ENCODE measurements around the gene AHSG. TPM values are rescaled to one million over a fixed set of nuclear protein-coding genes. Genes with fewer than 3 reads are reported as not detected.

Gene AHSG
- total and polyA plus RNA-seq, 2 donors (not counting 3 experiments of a cell fraction or from before 2014, with no cell fraction given), result not detected

DNA sequence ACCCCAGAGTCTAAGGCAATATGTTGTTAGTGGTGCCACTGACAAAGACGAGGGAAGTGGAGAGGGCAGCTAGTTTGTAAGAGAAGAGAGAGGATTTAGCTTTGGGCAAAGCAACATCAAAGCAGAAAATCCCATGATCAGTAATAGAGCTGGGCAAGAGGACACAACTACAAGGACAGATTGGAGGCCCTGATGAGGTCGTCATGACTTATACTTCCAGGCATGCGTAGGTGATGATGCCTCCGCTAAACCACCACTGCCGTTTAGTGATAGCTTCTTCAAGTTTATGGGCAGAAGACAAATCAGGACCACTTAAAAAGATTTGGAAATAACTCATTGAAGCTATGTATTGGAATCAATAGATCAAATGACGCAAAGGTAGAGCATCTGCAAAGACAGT, 55.6 kb downstream of the AHSG start:
- no peak overlapping the region for H3K4me3 ChIP-seq (replicated peaks in 1 of 3; ENCODE audit: insufficient read depth in 1 of 3, low read depth in 1 of 3, low read length in 3 of 3)
- H3K4me1 ChIP-seq (ENCODE audit: control insufficient read depth, extremely low read depth, insufficient read depth, low read length), result no peaks in the 10 kb centered on the region
- TF ChIP-seq, protein P1, sequence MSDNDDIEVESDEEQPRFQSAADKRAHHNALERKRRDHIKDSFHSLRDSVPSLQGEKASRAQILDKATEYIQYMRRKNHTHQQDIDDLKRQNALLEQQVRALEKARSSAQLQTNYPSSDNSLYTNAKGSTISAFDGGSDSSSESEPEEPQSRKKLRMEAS (IDR thresholded peaks at IDR 0.05; ENCODE audit: insufficient read depth, insufficient read length), result no peak
- no peak for TF ChIP-seq POLR2A (IDR thresholded peaks at IDR 0.05; ENCODE audit: low read depth, low read length)
- TF ChIP-seq, protein P2, sequence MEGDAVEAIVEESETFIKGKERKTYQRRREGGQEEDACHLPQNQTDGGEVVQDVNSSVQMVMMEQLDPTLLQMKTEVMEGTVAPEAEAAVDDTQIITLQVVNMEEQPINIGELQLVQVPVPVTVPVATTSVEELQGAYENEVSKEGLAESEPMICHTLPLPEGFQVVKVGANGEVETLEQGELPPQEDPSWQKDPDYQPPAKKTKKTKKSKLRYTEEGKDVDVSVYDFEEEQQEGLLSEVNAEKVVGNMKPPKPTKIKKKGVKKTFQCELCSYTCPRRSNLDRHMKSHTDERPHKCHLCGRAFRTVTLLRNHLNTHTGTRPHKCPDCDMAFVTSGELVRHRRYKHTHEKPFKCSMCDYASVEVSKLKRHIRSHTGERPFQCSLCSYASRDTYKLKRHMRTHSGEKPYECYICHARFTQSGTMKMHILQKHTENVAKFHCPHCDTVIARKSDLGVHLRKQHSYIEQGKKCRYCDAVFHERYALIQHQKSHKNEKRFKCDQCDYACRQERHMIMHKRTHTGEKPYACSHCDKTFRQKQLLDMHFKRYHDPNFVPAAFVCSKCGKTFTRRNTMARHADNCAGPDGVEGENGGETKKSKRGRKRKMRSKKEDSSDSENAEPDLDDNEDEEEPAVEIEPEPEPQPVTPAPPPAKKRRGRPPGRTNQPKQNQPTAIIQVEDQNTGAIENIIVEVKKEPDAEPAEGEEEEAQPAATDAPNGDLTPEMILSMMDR (IDR thresholded peaks at IDR 0.05; ENCODE audit: extremely low read depth in 1 of 2, insufficient read depth in 1 of 2, low read depth in 1 of 2, low read length in 2 of 2), result no peak
- no peak for TF ChIP-seq FOS (IDR thresholded peaks at IDR 0.05; ENCODE audit: borderline replicate concordance, insufficient read depth, low read length)
- no peak for TF ChIP-seq EZH2 (IDR thresholded peaks at IDR 0.05; ENCODE audit: borderline replicate concordance, low read depth, low read length, severe bottlenecking)
- TF ChIP-seq JUN (IDR thresholded peaks at IDR 0.05; ENCODE audit: borderline replicate concordance, insufficient read depth, insufficient read length, low read depth), result no peak
- TF ChIP-seq MYC (IDR thresholded peaks at IDR 0.05; ENCODE audit: low read depth, low read length), result no peak
- no peak for TF ChIP-seq POLR2AphosphoS5 (IDR thresholded peaks at IDR 0.05; ENCODE audit: insufficient read depth, low read depth, low read length)
- TF ChIP-seq GATA2 (IDR thresholded peaks at IDR 0.05; ENCODE audit: insufficient read depth, insufficient read length, low read depth, low read length), result no peak
- H3K79me2 ChIP-seq (ENCODE audit: control insufficient read depth, insufficient read depth, low read length), result no peaks in the 10 kb centered on the region
- DNase-seq (ENCODE audit: low read depth, low spot score), result no peak
- H3K9me1 ChIP-seq (replicated peaks; ENCODE audit: control insufficient read depth, extremely low read depth, insufficient read depth, low read length), result no peaks in the 10 kb centered on the region
- dilution Hi-C loops (cut with MboI; ENCODE audit: extremely low pct_ligation_motif_present, low sequenced_read_pairs) (no loop called here), intact Hi-C loops (cut with micrococcal nuclease) (no loop called here)
- H2AFZ ChIP-seq (ENCODE audit: low read depth, low read length), result no peak overlapping the region
- no peak for FAIRE-seq
- no peaks in the 10 kb centered on the region for H3K36me3 ChIP-seq (ENCODE audit: control insufficient read depth in 2 of 2, extremely low read depth in 1 of 2, insufficient read depth in 2 of 2, low read length in 2 of 2)
- ChIA-PET POLR2A (no interaction called here), CTCF (interaction anchor here (1.5 kb wide), 1 partner anchor 14 kb away, joined by 3 read pairs; no protein-coding TSS in a partner anchor)
- H3K27ac ChIP-seq (ENCODE audit: insufficient read depth, low read depth, low read length), result no peak overlapping the region
- H3K4me2 ChIP-seq (ENCODE audit: insufficient read depth, low read length), result no peak overlapping the region
- no peaks in the 10 kb centered on the region for H4K20me1 ChIP-seq (replicated peaks; ENCODE audit: control insufficient read depth, extremely low read depth, insufficient read depth, low read length)
- no peaks in the 10 kb centered on the region for H3K9me3 ChIP-seq (replicated peaks; ENCODE audit: control insufficient read depth, insufficient read depth, low read length)
- no TSS peak for BruUV-seq (replicated peaks)
- H3K9ac ChIP-seq (replicated peaks; ENCODE audit: extremely low read depth, insufficient read depth, low read length), result no peak overlapping the region
- H3K27me3 ChIP-seq (ENCODE audit: control insufficient read depth in 2 of 2, insufficient read depth in 2 of 2, low read length in 2 of 2), result peaks cover 0 to 2% of the 10 kb centered on the region in 2 experiments
